T-helper 2 cell treated with Interferon-gamma antibody and Interleukin-4, amounts not matched to agents 5 μg/mL and 100 μg/mL, for 36 hours (primary cell): ENCODE results near the gene PRUNE2.

ENCODE experiments used
- DNase-seq: peaks from one replicate; pipeline ENCODE4 v3.0.0; 2021; ENCODE audit warnings: low spot score
- H3K27ac Mint-ChIP-seq: one replicate; pipeline ENCODE4 v1.8.0; 2021; ENCODE audit warnings: mild to moderate bottlenecking, mixed read lengths
- H3K27me3 Mint-ChIP-seq: one replicate; pipeline ENCODE4 v1.8.0; 2021; ENCODE audit warnings: low read depth, mixed read lengths
- H3K36me3 Mint-ChIP-seq: one replicate; pipeline ENCODE4 v1.8.0; 2021; ENCODE audit warnings: low read depth, mixed read lengths
- H3K4me1 Mint-ChIP-seq: one replicate; pipeline ENCODE4 v1.8.0; 2021; ENCODE audit warnings: low read depth, mixed read lengths
- H3K4me3 Mint-ChIP-seq: one replicate; pipeline ENCODE4 v1.8.0; 2022; ENCODE audit warnings: mild to moderate bottlenecking, moderate library complexity, mixed read lengths
- H3K9me3 Mint-ChIP-seq: one replicate; pipeline ENCODE4 v1.8.0; 2021; ENCODE audit warnings: mixed read lengths

Gene PRUNE2

DNA sequence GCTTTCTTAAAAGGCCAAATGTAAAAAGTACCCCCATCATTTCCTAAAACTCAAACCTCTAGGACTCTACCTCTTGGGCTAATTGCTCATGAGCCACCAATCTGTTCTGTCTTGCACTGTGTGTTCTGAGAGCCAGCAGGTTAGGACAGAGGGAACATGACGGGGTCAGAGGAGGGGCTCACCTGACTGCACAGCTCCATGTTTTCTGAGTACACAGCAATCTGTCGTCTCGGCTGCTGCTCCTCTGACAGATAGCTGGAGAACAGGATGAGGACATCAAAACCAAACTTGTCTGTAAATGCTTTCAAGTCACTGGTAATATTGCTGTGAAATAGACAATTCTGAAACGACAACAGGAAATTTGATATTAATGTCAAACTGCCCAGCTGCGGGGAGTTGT, 192.5 kb downstream of the PRUNE2 start:
- Mint-ChIP-seq H3K4me1 (no peaks in the 10 kb centered on the region), H3K4me3 (no peak overlapping the region), H3K36me3 (no peaks in the 10 kb centered on the region), H3K27me3 (peaks cover 21% of the 10 kb centered on the region), H3K27ac (no peak overlapping the region), H3K9me3 (no peaks in the 10 kb centered on the region)
- no peak for DNase-seq

DNA sequence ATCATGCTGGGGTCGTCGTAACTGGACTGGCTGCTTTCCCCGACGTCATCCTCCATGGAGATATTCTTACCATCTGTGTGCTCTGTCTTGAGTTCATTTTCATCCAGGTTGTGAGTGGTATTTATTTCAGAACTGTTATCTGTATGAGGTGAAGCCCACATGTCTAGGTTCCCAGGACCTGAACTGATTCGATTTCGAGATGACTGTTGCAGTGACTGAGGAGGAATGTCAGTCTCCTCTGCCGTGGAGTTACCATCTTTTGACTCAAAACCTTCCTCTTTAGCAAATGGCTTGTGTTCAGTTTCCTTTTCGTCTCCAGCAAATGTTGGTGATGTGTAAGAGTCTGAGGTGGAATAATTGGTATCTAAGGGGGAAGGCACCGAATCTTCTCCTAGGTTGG, 196.9 kb downstream of the PRUNE2 start:
- Mint-ChIP-seq H3K27me3 (peaks cover 13% of the 10 kb centered on the region), H3K4me1 (peaks cover 4% of the 10 kb centered on the region), H3K9me3 (no peaks in the 10 kb centered on the region), H3K4me3 (no peak overlapping the region), H3K27ac (no peak overlapping the region), H3K36me3 (no peaks in the 10 kb centered on the region)
- DNase-seq = no peak

DNA sequence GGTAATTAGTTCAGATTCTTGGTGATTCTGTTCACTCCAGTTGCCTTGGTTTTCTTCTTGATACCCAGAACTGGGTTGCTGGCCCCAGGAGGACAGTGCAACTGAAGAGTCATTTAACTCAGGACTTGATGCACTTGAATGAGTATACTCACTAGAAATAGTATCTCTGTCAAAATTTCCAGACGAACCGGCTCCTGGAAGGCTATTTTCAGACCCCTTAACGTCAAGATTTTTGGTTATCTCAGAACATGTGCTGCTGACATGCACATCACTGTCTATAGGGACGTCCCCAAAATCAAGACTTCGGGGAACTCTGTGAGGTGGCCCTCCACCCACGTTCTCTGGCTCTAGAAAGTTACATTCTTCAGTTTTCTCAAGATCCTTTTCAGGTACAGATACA, 198.4 kb downstream of the PRUNE2 start:
- no peak for DNase-seq
- Mint-ChIP-seq H3K27me3 (peaks cover 13% of the 10 kb centered on the region), H3K4me1 (peaks cover 7% of the 10 kb centered on the region), H3K27ac (no peak overlapping the region), H3K36me3 (no peaks in the 10 kb centered on the region), H3K4me3 (no peak overlapping the region), H3K9me3 (no peaks in the 10 kb centered on the region)

DNA sequence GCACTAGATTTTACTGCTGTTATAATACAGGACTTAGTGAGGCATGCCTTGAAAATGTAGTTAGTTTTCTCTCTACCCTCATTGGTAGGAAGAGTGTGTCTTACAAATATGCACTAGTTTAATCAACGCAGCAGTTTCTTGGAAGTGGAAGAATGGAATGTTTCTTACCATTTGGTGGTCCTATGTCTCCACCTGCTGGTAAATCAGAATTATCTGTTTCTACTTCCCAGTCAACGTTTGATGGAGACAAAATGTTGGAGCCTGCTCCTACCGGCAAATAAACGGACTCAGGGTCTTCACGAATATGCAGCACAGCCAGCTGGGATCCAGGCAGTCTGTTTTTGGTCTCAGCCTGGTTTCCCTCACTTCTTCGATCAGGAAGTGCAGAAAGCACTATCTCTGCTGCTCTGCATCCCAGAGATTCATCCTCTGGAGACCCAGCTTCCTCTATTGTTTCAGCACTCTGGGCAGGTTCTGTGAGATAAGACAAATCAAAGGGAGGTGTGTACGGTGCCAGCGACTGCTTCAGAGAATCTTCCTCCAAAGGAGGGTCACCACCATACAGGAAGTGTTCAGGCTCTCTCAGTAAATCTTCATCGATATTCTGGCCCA, 201.2 kb downstream of the PRUNE2 start:
- DNase-seq = no peak
- peaks cover 9% of the 10 kb centered on the region for H3K4me1 Mint-ChIP-seq
- H3K27ac Mint-ChIP-seq = no peak overlapping the region
- no peaks in the 10 kb centered on the region for H3K9me3 Mint-ChIP-seq
- no peak overlapping the region for H3K4me3 Mint-ChIP-seq
- H3K36me3 Mint-ChIP-seq = no peaks in the 10 kb centered on the region
- peaks cover 16% of the 10 kb centered on the region for H3K27me3 Mint-ChIP-seq

DNA sequence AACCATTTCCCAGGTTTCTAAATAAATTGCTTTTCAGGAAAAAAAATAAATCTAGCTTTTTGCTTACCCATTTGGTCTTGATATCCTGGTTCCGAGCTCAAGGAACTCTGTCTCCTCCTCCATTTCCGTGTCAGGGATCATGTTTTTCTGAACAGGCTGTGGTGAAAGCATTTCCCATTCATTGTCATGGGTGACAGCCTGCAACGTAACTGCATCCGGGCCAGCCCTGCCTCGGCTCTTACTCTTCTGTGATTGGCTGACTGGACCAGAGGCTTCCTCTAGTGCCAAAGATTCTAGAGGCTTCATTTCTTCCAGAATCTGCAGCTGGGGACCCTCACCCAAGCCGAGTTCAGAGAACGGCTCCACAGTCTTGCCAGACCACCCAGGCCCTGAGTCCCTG, 202.6 kb downstream of the PRUNE2 start:
- Mint-ChIP-seq H3K27me3 (peaks cover 26% of the 10 kb centered on the region), H3K4me3 (peak overlapping the region; percentile 17), H3K36me3 (no peaks in the 10 kb centered on the region), H3K4me1 (peaks cover 9% of the 10 kb centered on the region), H3K27ac (no peak overlapping the region), H3K9me3 (no peaks in the 10 kb centered on the region)
- no peak for DNase-seq

DNA sequence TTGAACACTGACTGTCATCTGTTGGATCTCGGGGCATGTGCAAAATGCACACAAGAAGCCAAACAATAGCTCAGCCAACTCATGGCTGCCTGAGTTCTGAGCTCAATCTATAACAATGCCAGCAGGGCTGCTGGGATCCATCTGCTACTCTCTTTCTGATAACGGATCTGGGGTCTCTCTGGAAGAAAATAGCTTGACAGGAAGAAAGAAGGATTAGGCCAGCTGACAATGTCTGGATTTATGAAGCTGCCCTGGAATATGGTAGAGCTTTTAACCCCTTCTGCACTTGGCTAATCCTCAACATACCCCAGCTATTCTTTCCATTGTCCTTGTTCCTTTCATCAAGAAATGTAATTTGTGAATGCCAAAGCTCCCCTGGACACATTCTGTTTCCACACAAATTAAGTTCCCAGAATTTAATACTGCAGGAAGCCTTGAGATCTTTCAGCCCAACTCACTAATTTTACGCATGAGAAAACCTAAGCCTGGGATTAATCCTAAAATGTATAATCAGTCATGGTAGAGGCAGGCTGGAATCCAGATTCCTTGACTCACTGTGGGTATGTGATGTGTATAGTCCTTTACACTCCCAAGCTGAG, 204.4 kb downstream of the PRUNE2 start:
- no peaks in the 10 kb centered on the region for H3K36me3 Mint-ChIP-seq
- H3K4me3 Mint-ChIP-seq = no peak overlapping the region
- DNase-seq = no peak
- H3K4me1 Mint-ChIP-seq = peaks cover 9% of the 10 kb centered on the region
- H3K27me3 Mint-ChIP-seq = peaks cover 25% of the 10 kb centered on the region
- H3K27ac Mint-ChIP-seq = no peak overlapping the region
- H3K9me3 Mint-ChIP-seq = no peaks in the 10 kb centered on the region

DNA sequence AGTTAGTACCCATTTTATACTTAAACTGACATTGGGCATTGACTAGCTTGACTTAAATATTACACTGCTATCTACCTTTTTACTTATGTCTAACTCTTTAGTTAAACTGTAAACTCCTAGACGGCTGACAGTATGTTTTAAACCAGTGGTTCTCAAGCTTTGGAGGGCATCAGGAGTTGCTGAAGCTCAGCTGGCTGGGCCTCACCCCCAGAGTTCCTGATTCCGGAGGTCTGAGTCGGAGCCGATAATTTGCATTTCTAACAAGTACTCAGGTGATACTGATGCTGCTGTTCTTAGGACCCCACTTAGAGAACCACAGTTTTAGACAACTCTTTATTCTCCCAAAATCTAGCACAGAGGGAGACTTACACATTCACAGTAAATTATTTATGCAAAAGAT, 205.0 kb downstream of the PRUNE2 start:
- no peak overlapping the region for H3K4me3 Mint-ChIP-seq
- H3K4me1 Mint-ChIP-seq = peaks cover 9% of the 10 kb centered on the region
- H3K9me3 Mint-ChIP-seq = no peaks in the 10 kb centered on the region
- H3K27me3 Mint-ChIP-seq = peaks cover 25% of the 10 kb centered on the region
- H3K27ac Mint-ChIP-seq = no peak overlapping the region
- no peak for DNase-seq
- H3K36me3 Mint-ChIP-seq = no peaks in the 10 kb centered on the region

DNA sequence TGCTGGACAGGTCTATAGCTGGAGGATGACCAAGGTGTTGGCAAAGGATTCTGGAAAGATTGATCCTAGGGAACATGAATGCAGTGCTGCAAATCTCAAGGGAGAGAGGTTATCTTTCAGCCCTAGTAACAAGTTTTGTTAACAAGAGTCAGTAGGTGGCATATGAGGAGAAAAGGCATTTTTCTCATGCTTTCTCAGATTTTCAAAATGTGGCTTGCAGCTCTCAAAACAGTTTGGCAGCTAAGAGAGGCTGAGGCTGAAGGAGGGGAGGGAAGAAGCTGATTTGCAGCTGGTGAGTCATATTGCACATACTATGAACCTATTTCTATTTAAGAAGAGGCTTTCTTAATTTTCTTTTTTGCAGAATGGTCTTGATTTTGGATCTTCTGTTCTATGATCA, 205.9 kb downstream of the PRUNE2 start:
- DNase-seq = no peak
- peaks cover 23% of the 10 kb centered on the region for H3K27me3 Mint-ChIP-seq
- no peaks in the 10 kb centered on the region for H3K36me3 Mint-ChIP-seq
- no peaks in the 10 kb centered on the region for H3K9me3 Mint-ChIP-seq
- no peak overlapping the region for H3K4me3 Mint-ChIP-seq
- peaks cover 9% of the 10 kb centered on the region for H3K4me1 Mint-ChIP-seq
- H3K27ac Mint-ChIP-seq = no peak overlapping the region

DNA sequence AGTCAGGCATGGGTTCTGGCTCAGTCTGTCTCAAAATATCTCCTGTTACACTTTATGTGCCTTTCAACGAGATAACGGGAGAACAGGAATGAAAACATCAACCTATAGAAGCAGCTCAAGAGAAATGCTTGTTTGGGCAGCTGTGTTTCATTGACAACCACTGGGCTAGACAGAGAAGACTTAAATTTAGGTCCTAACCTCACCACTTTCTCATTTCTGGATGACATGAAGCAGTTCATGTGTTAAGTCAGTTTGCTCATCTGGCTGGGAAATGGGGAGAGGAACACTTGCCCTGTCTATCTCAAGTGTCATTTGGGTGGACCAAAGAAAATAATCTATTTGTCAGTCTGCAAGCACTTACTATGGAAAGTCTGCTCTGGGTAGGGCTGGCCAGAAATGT, 208.4 kb downstream of the PRUNE2 start:
- no peak for DNase-seq
- no peaks in the 10 kb centered on the region for H3K36me3 Mint-ChIP-seq

DNA sequence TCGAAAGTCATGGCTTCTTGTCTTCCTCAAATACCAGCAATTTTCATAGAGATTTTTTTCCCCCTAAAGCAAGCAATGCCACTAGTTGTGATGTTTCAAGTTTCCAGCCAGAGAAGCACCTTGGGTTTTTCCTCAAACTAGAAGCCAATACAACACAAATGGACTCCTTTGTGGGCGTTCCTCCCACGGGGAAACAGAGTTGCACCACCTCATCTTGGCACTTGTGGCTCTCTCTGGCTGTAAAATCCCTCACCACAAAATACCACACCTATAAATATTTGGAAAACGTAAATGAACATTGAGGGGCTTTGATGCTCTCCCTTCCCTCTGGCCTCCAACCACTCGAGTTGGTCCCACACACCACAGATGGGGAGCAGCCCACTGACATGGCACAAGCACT, 208.8 kb downstream of the PRUNE2 start:
- Mint-ChIP-seq H3K9me3 (no peaks in the 10 kb centered on the region), H3K27me3 (peaks cover 29% of the 10 kb centered on the region), H3K27ac (no peak overlapping the region), H3K4me3 (no peak overlapping the region), H3K4me1 (peaks cover 4% of the 10 kb centered on the region), H3K36me3 (no peaks in the 10 kb centered on the region)
- no peak for DNase-seq

More for the DNA sequence above, 208.4 kb downstream of the PRUNE2 start:
- Mint-ChIP-seq H3K27me3 (peaks cover 24% of the 10 kb centered on the region), H3K27ac (no peak overlapping the region), H3K4me1 (peaks cover 2% of the 10 kb centered on the region), H3K9me3 (no peaks in the 10 kb centered on the region), H3K4me3 (no peak overlapping the region)

DNA sequence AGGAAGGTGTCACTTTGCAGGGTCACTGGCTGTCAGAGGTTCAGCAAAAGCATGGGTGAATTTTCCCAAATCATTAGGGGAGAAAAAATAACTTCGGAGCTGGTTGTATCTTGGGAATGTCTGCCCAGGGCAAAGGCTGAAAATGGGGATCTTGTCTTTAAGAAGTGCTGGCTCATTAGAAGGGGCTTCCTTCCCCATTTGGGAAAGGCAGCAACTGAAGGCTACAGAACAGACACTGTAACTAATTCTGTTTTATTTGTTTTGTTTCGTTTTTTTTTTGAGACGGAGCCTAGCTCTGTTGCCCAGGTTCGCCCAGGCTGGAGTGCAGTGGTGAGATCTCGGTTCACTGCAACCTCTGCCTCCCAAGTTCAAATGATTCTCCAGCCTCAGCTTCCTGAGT, 212.0 kb downstream of the PRUNE2 start:
- Mint-ChIP-seq H3K36me3 (no peaks in the 10 kb centered on the region), H3K27me3 (peaks cover 38% of the 10 kb centered on the region), H3K27ac (no peak overlapping the region), H3K9me3 (no peaks in the 10 kb centered on the region), H3K4me3 (no peak overlapping the region), H3K4me1 (peaks cover 8% of the 10 kb centered on the region)
- no peak for DNase-seq

DNA sequence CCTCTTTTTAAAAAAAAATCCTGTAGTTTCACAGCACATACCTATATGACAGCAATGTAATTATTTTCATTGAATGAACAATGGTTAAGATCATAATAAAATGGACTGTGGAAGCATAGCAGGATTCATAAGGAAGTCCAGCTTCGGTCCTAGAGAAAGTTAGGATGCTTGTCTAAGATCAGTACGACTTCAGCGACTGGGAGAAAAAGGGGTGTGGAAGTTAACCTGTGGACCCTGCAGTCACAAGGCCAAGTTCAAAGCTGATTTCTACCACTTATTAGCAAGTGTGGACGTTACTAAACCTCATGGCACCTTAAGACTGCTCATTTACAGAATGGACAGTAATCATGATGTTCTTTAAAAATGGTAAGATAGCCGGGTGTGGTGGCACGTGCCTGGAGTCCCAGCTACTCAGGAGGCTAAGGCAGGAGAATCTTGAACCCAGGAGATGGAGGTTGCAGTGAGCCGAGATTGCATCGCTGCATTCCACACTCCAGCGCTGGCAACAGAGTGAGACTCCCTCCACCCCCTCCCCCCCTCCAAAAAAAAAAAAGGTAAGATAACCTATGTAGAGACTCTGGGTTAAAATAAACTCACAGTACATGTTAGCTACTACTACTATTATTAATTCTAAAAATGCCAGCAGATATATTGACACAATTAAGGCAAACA, 213.3 kb downstream of the PRUNE2 start:
- peak overlapping the region; percentile 84 for H3K4me3 Mint-ChIP-seq
- peaks cover 42% of the 10 kb centered on the region for H3K27me3 Mint-ChIP-seq
- H3K27ac Mint-ChIP-seq = no peak overlapping the region
- no peaks in the 10 kb centered on the region for H3K36me3 Mint-ChIP-seq
- no peaks in the 10 kb centered on the region for H3K9me3 Mint-ChIP-seq
- no peak for DNase-seq
- H3K4me1 Mint-ChIP-seq = peaks cover 11% of the 10 kb centered on the region

DNA sequence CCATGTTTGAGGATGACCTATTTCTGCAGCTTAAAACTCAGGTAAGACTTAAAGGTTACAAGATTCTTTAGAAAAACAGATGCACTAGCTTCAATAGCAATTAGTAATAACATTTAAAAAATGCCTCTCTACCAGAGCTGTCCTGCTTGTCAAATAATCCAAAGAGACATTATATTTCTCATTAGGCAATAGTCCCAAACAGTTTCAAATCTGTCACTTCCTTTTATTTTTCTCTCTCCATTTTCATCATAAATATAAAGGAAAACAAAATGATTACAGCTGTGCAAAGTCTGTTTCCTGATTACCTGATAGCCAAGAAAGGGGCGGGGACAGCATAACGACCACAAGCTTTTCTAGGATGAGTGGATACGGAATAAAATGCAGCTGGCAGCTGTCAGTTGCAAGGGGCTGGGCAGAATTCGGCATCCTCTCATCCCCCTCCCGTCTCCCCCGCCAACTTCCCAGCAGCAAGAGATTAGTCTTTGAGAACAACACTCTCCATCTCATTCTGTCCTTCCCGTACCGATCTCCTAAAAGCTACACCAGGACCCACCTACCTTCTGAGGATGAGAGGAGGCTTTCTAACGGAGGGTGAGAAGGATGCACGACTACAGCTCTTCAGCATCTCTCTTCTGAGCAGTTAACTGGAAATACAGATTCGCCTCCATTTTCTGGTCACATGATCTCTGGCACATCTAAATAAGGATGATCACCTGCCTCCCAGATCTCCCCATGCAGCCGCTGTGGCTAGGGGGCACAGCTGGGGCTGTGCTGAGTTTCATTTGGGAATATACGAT, 214.2 kb downstream of the PRUNE2 start:
- Mint-ChIP-seq H3K4me1 (peaks cover 11% of the 10 kb centered on the region), H3K36me3 (no peaks in the 10 kb centered on the region), H3K4me3 (peak overlapping the region; percentile 84), H3K27ac (no peak overlapping the region), H3K27me3 (peaks cover 46% of the 10 kb centered on the region), H3K9me3 (no peaks in the 10 kb centered on the region)
- no peak for DNase-seq

DNA sequence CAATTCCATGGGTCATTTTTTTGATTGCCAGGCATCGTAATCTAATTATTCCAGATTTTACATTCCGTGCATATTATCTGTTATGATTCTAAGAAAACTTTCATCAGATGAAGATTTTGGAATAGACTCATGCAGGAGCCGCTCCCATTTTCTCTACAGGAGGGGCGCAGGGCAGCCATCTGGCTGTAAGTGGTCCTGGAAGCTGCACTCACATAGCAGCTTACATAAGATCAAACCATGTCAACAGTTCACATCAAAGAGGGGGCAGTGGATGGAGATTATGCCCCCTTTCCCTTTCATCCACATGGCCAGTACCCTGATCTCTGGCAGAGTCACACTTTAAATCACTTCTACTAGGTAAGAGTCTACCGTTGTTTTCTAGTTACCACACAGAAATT, 214.9 kb downstream of the PRUNE2 start:
- Mint-ChIP-seq H3K36me3 (no peaks in the 10 kb centered on the region), H3K27me3 (peaks cover 46% of the 10 kb centered on the region), H3K27ac (no peak overlapping the region), H3K9me3 (no peaks in the 10 kb centered on the region), H3K4me1 (peaks cover 11% of the 10 kb centered on the region), H3K4me3 (no peak overlapping the region)
- no peak for DNase-seq
